B cell (primary cell): Measurements from ENCODE around the gene TCF3. TPM values are rescaled to one million over a fixed set of nuclear protein-coding genes. Genes with fewer than 3 reads are reported as not detected.
"Not testable (repeated sequence)": the region's sequence is repeated elsewhere in the genome, so short reads cannot be mapped to it uniquely, and the experiment has no call there.

Experiments
- ATAC-seq: fragments of 200-7000 bp; cut with Tn5 transposase; one replicate; pipeline ENCODE4 v1.10.0; 2021; ENCODE audit warnings: low read depth, mild to moderate bottlenecking, moderate number of reproducible peaks, moderate library complexity
- CTCF ChIA-PET: fragments of 350-600 bp; sonication (Branson Sonifier 250); formaldehyde crosslinking; loops from one replicate; lab custom pipeline; 2021; ENCODE audit warnings: antibody characterized with exemption, inconsistent platforms; lab: Charles Lee
- POLR2A ChIA-PET: fragments of 350-600 bp; sonication (Branson Sonifier 250); formaldehyde crosslinking; loops from one replicate; lab custom pipeline; 2021; ENCODE audit warnings: antibody characterized with exemption; lab: Charles Lee
- DNase-seq: peaks from one replicate; pipeline ENCODE4 v3.0.0; 2013
- H2AFZ ChIP-seq: 2 replicates; pipeline ENCODE4 v1.6.1; 2012; ENCODE audit warnings: mild to moderate bottlenecking, low read depth, low read length; ENCODE audit not compliant: insufficient read depth, poor library complexity, severe bottlenecking
- H3K27ac ChIP-seq, 2 donors: 1 replicate in 1 of 2; 2 replicates in 1 of 2; pipeline ENCODE4 v1.5.1; 2012 to 2013; ENCODE audit warnings: low read length in 2 of 2, mild to moderate bottlenecking in 2 of 2, moderate library complexity in 1 of 2
- H3K27me3 ChIP-seq, 4 experiments: fragments of 200-600 bp in 1 of 4; sonication (generic) in 1 of 4; replicated peaks in 1 of 4; 1 replicate in 2 of 4; 2 replicates in 2 of 4; pipeline versions ENCODE4 v1.6.1 to v1.7.0; 2013 to 2016; ENCODE audit warnings: low read length in 3 of 4, mild to moderate bottlenecking in 2 of 4, mixed read lengths in 1 of 4, moderate library complexity in 1 of 4; ENCODE audit not compliant: insufficient read depth in 4 of 4, control insufficient read depth in 3 of 4; ENCODE audit errors: control extremely low read depth in 1 of 4
- H3K36me3 ChIP-seq, 2 experiments: replicated peaks in 1 of 2; 1 replicate in 1 of 2; 2 replicates in 1 of 2; pipeline versions ENCODE4 v1.6.1 to v1.7.1; 2013; ENCODE audit warnings: low read length in 1 of 2; ENCODE audit not compliant: insufficient read depth in 2 of 2, control insufficient read depth in 1 of 2; ENCODE audit errors: control extremely low read depth in 1 of 2, extremely low read depth in 1 of 2
- H3K4me1 ChIP-seq, 2 donors: fragments of 200-600 bp in 1 of 2; sonication (generic) in 1 of 2; 1 replicate in 1 of 2; 2 replicates in 1 of 2; pipeline versions ENCODE4 v1.5.1 to v1.6.1; 2013 to 2017; ENCODE audit warnings: low read length in 2 of 2; ENCODE audit not compliant: control insufficient read depth in 2 of 2, insufficient read depth in 2 of 2
- H3K4me2 ChIP-seq: replicated peaks from 2 replicates; pipeline ENCODE3; 2012; ENCODE audit warnings: mild to moderate bottlenecking, low read depth, low read length; ENCODE audit not compliant: poor library complexity, severe bottlenecking
- H3K4me3 ChIP-seq, 5 experiments: fragments of 200-600 bp in 1 of 5; sonication (generic) in 1 of 5; 1 replicate in 3 of 5; 2 replicates in 2 of 5; pipeline versions ENCODE4 v1.5.1 to v1.7.0; 2011 to 2016; ENCODE audit warnings: low read length in 4 of 5, mild to moderate bottlenecking in 4 of 5, low read depth in 2 of 5, control low read depth in 1 of 5, moderate library complexity in 1 of 5; ENCODE audit not compliant: insufficient read depth in 1 of 5; ENCODE audit errors: control extremely low read depth in 1 of 5, extremely low read depth in 1 of 5
- H3K79me2 ChIP-seq: fragments of 200-600 bp; sonication (generic); one replicate; pipeline ENCODE4 v1.6.0; 2016; ENCODE audit warnings: low read length; ENCODE audit not compliant: control insufficient read depth, insufficient read depth
- H3K9ac ChIP-seq: fragments of 200-600 bp; sonication (generic); 2 replicates; pipeline ENCODE4 v1.6.1; 2017; ENCODE audit warnings: mild to moderate bottlenecking, low read length, moderate library complexity
- H3K9me3 ChIP-seq, 3 donors: one replicate each; pipeline versions ENCODE4 v1.6.1 to v1.7.1; 2013; ENCODE audit warnings: low read length in 2 of 3; ENCODE audit not compliant: control insufficient read depth in 2 of 3, insufficient read depth in 1 of 3; ENCODE audit errors: control extremely low read depth in 1 of 3
- H4K20me1 ChIP-seq: 2 replicates; pipeline ENCODE4 v1.6.0; 2012; ENCODE audit warnings: mild to moderate bottlenecking, low read length; ENCODE audit not compliant: insufficient read depth, control insufficient read depth, poor library complexity, severe bottlenecking
- H3K27ac Mint-ChIP-seq: one replicate; pipeline ENCODE4 v1.8.0; 2021; ENCODE audit warnings: mixed read lengths
- H3K27me3 Mint-ChIP-seq: one replicate; pipeline ENCODE4 v1.8.0; 2021; ENCODE audit warnings: mixed read lengths
- H3K4me1 Mint-ChIP-seq: one replicate; pipeline ENCODE4 v1.8.0; 2021; ENCODE audit warnings: mixed read lengths
- H3K4me3 Mint-ChIP-seq: one replicate; pipeline ENCODE4 v1.8.0; 2021; ENCODE audit warnings: mixed read lengths
- H3K9me3 Mint-ChIP-seq: one replicate; pipeline ENCODE4 v1.8.0; 2022; ENCODE audit warnings: mixed read lengths; ENCODE audit not compliant: insufficient read depth
- EZH2 ChIP-seq: IDR thresholded peaks from 2 replicates; pipeline ENCODE4 v1.6.1; 2012; ENCODE audit warnings: borderline replicate concordance, low read depth, mild to moderate bottlenecking, moderate library complexity, low read length; ENCODE audit not compliant: insufficient read depth, poor library complexity, severe bottlenecking
- WGBS: methylation state at CpG from one replicate; pipeline ENCODE4 v1.1.5; 2013; ENCODE audit warnings: missing lambda C conversion rate; ENCODE audit not compliant: insufficient coverage; 5-methylcytosine and 5-hydroxymethylcytosine counted together
- intact Hi-C: fragments of 100-400 bp; cut with micrococcal nuclease; formaldehyde crosslinking; loops from one replicate; pipeline ENCODE4 v1.10.0; 2022
- polyA plus RNA-seq: library from polyadenylated mRNA; depleted of rRNA; stranded (reverse); fragments of >200 nt; gene quantifications from 2 replicates; pipeline ENCODE4 v1.2.3, GENCODE V29; 2012
- total RNA-seq, 2 donors: library from RNA; stranded (reverse); fragments of 120-200 nt in 1 of 2; gene quantifications; 1 replicate in 1 of 2; 2 replicates in 1 of 2; pipeline versions ENCODE4 v1.2.3 to v1.2.4, GENCODE V29; 2013 to 2022
- TF ChIP-seq, protein P1 (sequence below): fragments of 200-600 bp; IDR thresholded peaks from one replicate; pipeline ENCODE4 v1.8.0; 2022; ENCODE audit warnings: antibody characterized with exemption, mild to moderate bottlenecking

TCF3 gene
- total and polyA plus RNA-seq, 2 donors (not counting 1 experiment from before 2014, with no cell fraction given): 278 to 588 TPM

GRCh38 chr19:1690699-1691307 is 38.4 kb upstream of the TCF3 start:
- WGBS: 21% methylated on average over 26 of the region's 29 CpGs
- H3K27ac ChIP-seq: no peak overlapping the region
- H3K4me2 ChIP-seq: peak overlapping the region; percentile 27
- H3K4me3 Mint-ChIP-seq: no peak overlapping the region
- no peak overlapping the region for H3K4me3 ChIP-seq
- peaks cover 0 to 35% (median 6%) of the 10 kb centered on the region in 3 donors for H3K9me3 ChIP-seq
- ChIA-PET CTCF (no interaction called here), POLR2A (no interaction called here)
- no peak overlapping the region for H3K27ac Mint-ChIP-seq
- H3K27me3 ChIP-seq: peaks cover 0 to 30% (median 11%) of the 10 kb centered on the region in 4 experiments
- H3K27me3 Mint-ChIP-seq: peaks cover 24% of the 10 kb centered on the region
- H3K36me3 ChIP-seq: no peaks in the 10 kb centered on the region
- peak; percentile 72 for DNase-seq
- no peaks in the 10 kb centered on the region for H3K79me2 ChIP-seq
- no peak overlapping the region for H3K9ac ChIP-seq
- peak; percentile 68 for ATAC-seq
- TF ChIP-seq, protein P1, sequence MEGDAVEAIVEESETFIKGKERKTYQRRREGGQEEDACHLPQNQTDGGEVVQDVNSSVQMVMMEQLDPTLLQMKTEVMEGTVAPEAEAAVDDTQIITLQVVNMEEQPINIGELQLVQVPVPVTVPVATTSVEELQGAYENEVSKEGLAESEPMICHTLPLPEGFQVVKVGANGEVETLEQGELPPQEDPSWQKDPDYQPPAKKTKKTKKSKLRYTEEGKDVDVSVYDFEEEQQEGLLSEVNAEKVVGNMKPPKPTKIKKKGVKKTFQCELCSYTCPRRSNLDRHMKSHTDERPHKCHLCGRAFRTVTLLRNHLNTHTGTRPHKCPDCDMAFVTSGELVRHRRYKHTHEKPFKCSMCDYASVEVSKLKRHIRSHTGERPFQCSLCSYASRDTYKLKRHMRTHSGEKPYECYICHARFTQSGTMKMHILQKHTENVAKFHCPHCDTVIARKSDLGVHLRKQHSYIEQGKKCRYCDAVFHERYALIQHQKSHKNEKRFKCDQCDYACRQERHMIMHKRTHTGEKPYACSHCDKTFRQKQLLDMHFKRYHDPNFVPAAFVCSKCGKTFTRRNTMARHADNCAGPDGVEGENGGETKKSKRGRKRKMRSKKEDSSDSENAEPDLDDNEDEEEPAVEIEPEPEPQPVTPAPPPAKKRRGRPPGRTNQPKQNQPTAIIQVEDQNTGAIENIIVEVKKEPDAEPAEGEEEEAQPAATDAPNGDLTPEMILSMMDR: no peak
- TF ChIP-seq EZH2: no peak
- H3K4me1 ChIP-seq: peaks cover 6 to 8% of the 10 kb centered on the region in 2 donors
- H4K20me1 ChIP-seq: no peaks in the 10 kb centered on the region
- no peak overlapping the region for H2AFZ ChIP-seq
- intact Hi-C loops: no loop called here
- peaks cover 2% of the 10 kb centered on the region for H3K4me1 Mint-ChIP-seq
- H3K9me3 Mint-ChIP-seq: no peaks in the 10 kb centered on the region

DNA sequence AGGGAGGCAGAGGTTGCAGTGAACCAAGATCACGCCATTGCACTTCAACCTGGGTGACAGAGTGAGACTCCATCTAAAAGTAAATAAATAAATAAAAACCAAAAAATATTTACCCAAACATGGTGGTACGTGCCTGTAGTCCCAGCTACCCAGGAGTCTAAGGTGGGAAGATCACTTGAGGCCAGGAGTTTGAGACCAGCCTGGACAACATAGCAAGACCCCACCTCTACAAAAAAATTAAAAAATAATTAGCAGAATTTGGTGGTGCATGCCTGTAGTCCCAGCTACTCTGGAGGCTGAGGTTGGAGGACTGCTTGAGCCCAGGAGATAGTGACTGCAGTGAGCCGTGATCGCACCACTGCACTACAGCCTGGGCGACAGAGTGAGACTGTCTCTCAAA is 33.4 kb upstream of the TCF3 start:
- H4K20me1 ChIP-seq, H3K4me2 ChIP-seq, H3K36me3 ChIP-seq, ATAC-seq, H3K4me1 ChIP-seq, H3K4me3 ChIP-seq, H2AFZ ChIP-seq, POLR2A ChIA-PET, H3K9me3 Mint-ChIP-seq, H3K4me1 Mint-ChIP-seq, H3K79me2 ChIP-seq, H3K27ac Mint-ChIP-seq, H3K4me3 Mint-ChIP-seq, DNase-seq, H3K27ac ChIP-seq, H3K9me3 ChIP-seq, intact Hi-C loops, H3K9ac ChIP-seq: not testable (repeated sequence)
- peaks cover 25% of the 10 kb centered on the region for H3K27me3 Mint-ChIP-seq
- CTCF ChIA-PET: interaction anchor here (1.4 kb wide), 1 partner anchor 140 kb away, joined by 3 read pairs; no protein-coding TSS in a partner anchor
- H3K27me3 ChIP-seq: peaks cover 0 to 41% (median 7%) of the 10 kb centered on the region in 4 experiments
- no CpG with 5 or more reads among the region's 5 CpGs for WGBS
